ENCODE data around the gene NINJ1. TPM values are rescaled to one million over a fixed set of nuclear protein-coding genes. Genes with fewer than 3 reads are reported as not detected.

Gene NINJ1
- total and polyA plus RNA-seq, 2 of the 8 experiments (the other 6 are each of a cell fraction or from before 2014, with no cell fraction given), result 28.2 to 65.6 TPM

- TF ChIP-seq GABPA (IDR thresholded peaks at IDR 0.05; ENCODE audit: borderline replicate concordance, insufficient read depth, low read length) (no peak), KDM5A (IDR thresholded peaks at IDR 0.05; ENCODE audit: low read length) (no peak), POLR2AphosphoS5 (IDR thresholded peaks at IDR 0.05; ENCODE audit: low read depth, low read length) (no peak), E2F6 (IDR thresholded peaks at IDR 0.05) (no peak), KDM4A (IDR thresholded peaks at IDR 0.05; ENCODE audit: low read depth, low read length, severe bottlenecking) (no peak), MAFK (IDR thresholded peaks at IDR 0.05; ENCODE audit: low read depth, low read length) (no peak), SUZ12 (IDR thresholded peaks at IDR 0.05; ENCODE audit: low read length) (no peak)
Measured at GRCh38 chr9:93093877-93094657, 40.0 kb downstream of the NINJ1 start (continued).

All from H1 (cell line).